ENCODE results near the gene PTPRM. TPM values are rescaled to one million over a fixed set of nuclear protein-coding genes. Genes with fewer than 3 reads are reported as not detected.

Gene PTPRM
- total and polyA plus RNA-seq, 2 donors (not counting 3 experiments of a cell fraction or from before 2014, with no cell fraction given) = 37.4 to 43.7 TPM

DNA sequence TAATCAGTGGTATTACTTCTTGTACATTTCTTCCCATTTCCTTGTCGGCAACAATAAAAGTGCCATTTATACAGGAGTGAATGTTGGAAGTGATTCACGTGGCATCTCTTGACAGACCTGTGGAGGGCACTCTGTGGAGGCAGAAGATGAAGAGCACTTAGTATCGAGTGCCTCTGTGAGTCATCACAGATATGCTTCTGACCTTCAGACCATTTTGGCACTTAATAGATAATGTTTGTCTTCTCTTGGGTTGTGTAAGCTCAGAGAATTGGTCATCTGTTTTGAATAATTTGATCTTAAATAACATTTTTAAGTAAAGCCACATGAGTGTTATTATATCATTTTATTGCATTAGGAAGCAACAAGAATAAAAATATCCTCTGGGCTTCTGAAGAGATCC lies 305.5 kb downstream of the PTPRM start:
- DNase-seq (ENCODE audit: low read depth, low spot score) (peak; percentile 54), FAIRE-seq (peak; percentile 62)
- BruUV-seq (replicated peaks) = no TSS peak
- POLR2A ChIA-PET = no interaction called here
- intact Hi-C loops (cut with micrococcal nuclease) (loop anchor here (1.0 kb wide), 1 partner anchor 517 kb away; no protein-coding TSS in a partner anchor), dilution Hi-C loops (cut with MboI; ENCODE audit: extremely low pct_ligation_motif_present, low sequenced_read_pairs) (no loop called here)
- CTCF ChIA-PET = interaction anchor here (0.9 to 2.1 kb wide), 2 partner anchors 10 to 83 kb away, joined by 3 to 7 read pairs; no protein-coding TSS in a partner anchor
- no peaks in the 10 kb centered on the region for H3K79me2 ChIP-seq (ENCODE audit: control insufficient read depth, insufficient read depth, low read length)
- TF ChIP-seq, protein P1, sequence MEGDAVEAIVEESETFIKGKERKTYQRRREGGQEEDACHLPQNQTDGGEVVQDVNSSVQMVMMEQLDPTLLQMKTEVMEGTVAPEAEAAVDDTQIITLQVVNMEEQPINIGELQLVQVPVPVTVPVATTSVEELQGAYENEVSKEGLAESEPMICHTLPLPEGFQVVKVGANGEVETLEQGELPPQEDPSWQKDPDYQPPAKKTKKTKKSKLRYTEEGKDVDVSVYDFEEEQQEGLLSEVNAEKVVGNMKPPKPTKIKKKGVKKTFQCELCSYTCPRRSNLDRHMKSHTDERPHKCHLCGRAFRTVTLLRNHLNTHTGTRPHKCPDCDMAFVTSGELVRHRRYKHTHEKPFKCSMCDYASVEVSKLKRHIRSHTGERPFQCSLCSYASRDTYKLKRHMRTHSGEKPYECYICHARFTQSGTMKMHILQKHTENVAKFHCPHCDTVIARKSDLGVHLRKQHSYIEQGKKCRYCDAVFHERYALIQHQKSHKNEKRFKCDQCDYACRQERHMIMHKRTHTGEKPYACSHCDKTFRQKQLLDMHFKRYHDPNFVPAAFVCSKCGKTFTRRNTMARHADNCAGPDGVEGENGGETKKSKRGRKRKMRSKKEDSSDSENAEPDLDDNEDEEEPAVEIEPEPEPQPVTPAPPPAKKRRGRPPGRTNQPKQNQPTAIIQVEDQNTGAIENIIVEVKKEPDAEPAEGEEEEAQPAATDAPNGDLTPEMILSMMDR (IDR thresholded peaks at IDR 0.05; ENCODE audit: extremely low read depth in 1 of 2, insufficient read depth in 1 of 2, low read depth in 1 of 2, low read length in 2 of 2) = peak in 1 of 2 donors; percentile 18
- TF ChIP-seq GATA2 (IDR thresholded peaks at IDR 0.05; ENCODE audit: insufficient read depth, insufficient read length, low read depth, low read length) (no peak), FOS (IDR thresholded peaks at IDR 0.05; ENCODE audit: borderline replicate concordance, insufficient read depth, low read length) (peak; percentile 56)
- H3K27ac ChIP-seq (ENCODE audit: insufficient read depth, low read depth, low read length) = no peak overlapping the region
- no peak overlapping the region for H3K4me3 ChIP-seq (replicated peaks in 1 of 3; ENCODE audit: insufficient read depth in 1 of 3, low read depth in 1 of 3, low read length in 3 of 3)
- no peak overlapping the region for H2AFZ ChIP-seq (ENCODE audit: low read depth, low read length)
- H4K20me1 ChIP-seq (replicated peaks; ENCODE audit: control insufficient read depth, extremely low read depth, insufficient read depth, low read length) = no peaks in the 10 kb centered on the region
- no peaks in the 10 kb centered on the region for H3K9me1 ChIP-seq (replicated peaks; ENCODE audit: control insufficient read depth, extremely low read depth, insufficient read depth, low read length)
- H3K27me3 ChIP-seq (ENCODE audit: control insufficient read depth in 2 of 2, insufficient read depth in 2 of 2, low read length in 2 of 2) = no peaks in the 10 kb centered on the region
- no peaks in the 10 kb centered on the region for H3K36me3 ChIP-seq (ENCODE audit: control insufficient read depth in 2 of 2, extremely low read depth in 1 of 2, insufficient read depth in 2 of 2, low read length in 2 of 2)
- no peaks in the 10 kb centered on the region for H3K9me3 ChIP-seq (replicated peaks; ENCODE audit: control insufficient read depth, insufficient read depth, low read length)
- H3K4me2 ChIP-seq (ENCODE audit: insufficient read depth, low read length) = no peak overlapping the region
- H3K9ac ChIP-seq (replicated peaks; ENCODE audit: extremely low read depth, insufficient read depth, low read length) = no peak overlapping the region
- H3K4me1 ChIP-seq (ENCODE audit: control insufficient read depth, extremely low read depth, insufficient read depth, low read length) = peaks cover under 1% of the 10 kb centered on the region

DNA sequence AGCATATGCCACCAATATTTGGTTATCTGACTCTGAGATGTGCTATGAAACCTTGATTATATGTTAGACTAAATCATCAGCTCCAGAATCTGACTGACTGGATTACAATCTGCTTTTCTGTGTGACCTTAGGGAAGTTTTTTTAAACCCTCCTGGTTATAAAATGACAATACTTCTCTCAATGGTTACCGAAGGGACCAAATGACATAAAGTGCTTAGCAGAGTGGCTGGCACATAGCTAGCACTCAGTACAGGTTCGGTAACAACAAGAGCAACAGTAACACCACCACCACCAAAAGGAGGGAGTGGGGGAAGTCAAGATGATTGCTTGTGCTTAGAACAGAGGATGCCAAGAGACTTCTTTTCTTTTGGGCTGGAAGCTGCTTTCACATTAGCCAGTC lies 306.2 kb downstream of the PTPRM start:
- dilution Hi-C loops (cut with MboI; ENCODE audit: extremely low pct_ligation_motif_present, low sequenced_read_pairs) = no loop called here
- intact Hi-C loops (cut with micrococcal nuclease) = no loop called here
- peaks cover 8% of the 10 kb centered on the region for H3K4me1 ChIP-seq (ENCODE audit: control insufficient read depth, extremely low read depth, insufficient read depth, low read length)
- H3K36me3 ChIP-seq (ENCODE audit: control insufficient read depth in 2 of 2, extremely low read depth in 1 of 2, insufficient read depth in 2 of 2, low read length in 2 of 2) = no peaks in the 10 kb centered on the region
- no peak overlapping the region for H3K4me2 ChIP-seq (ENCODE audit: insufficient read depth, low read length)
- FAIRE-seq (no peak), DNase-seq (ENCODE audit: low read depth, low spot score) (no peak)
- H3K79me2 ChIP-seq (ENCODE audit: control insufficient read depth, insufficient read depth, low read length) = no peaks in the 10 kb centered on the region
- H3K9me1 ChIP-seq (replicated peaks; ENCODE audit: control insufficient read depth, extremely low read depth, insufficient read depth, low read length) = no peaks in the 10 kb centered on the region
- ChIA-PET CTCF (interaction anchor here (0.9 to 2.1 kb wide), 2 partner anchors 10 to 84 kb away, joined by 3 to 7 read pairs; no protein-coding TSS in a partner anchor), POLR2A (no interaction called here)
- H3K9ac ChIP-seq (replicated peaks; ENCODE audit: extremely low read depth, insufficient read depth, low read length) = no peak overlapping the region
- BruUV-seq (replicated peaks) = no TSS peak
- H3K27me3 ChIP-seq (ENCODE audit: control insufficient read depth in 2 of 2, insufficient read depth in 2 of 2, low read length in 2 of 2) = no peaks in the 10 kb centered on the region
- H3K9me3 ChIP-seq (replicated peaks; ENCODE audit: control insufficient read depth, insufficient read depth, low read length) = no peaks in the 10 kb centered on the region
- H3K27ac ChIP-seq (ENCODE audit: insufficient read depth, low read depth, low read length) = no peak overlapping the region
- no peak overlapping the region for H2AFZ ChIP-seq (ENCODE audit: low read depth, low read length)
- no peaks in the 10 kb centered on the region for H4K20me1 ChIP-seq (replicated peaks; ENCODE audit: control insufficient read depth, extremely low read depth, insufficient read depth, low read length)
- no peak overlapping the region for H3K4me3 ChIP-seq (replicated peaks in 1 of 3; ENCODE audit: insufficient read depth in 1 of 3, low read depth in 1 of 3, low read length in 3 of 3)
- TF ChIP-seq POLR2A (IDR thresholded peaks at IDR 0.05; ENCODE audit: low read depth, low read length) (no peak), POLR2AphosphoS5 (IDR thresholded peaks at IDR 0.05; ENCODE audit: insufficient read depth, low read depth, low read length) (no peak), FOS (IDR thresholded peaks at IDR 0.05; ENCODE audit: borderline replicate concordance, insufficient read depth, low read length) (no peak), EZH2 (IDR thresholded peaks at IDR 0.05; ENCODE audit: borderline replicate concordance, low read depth, low read length, severe bottlenecking) (no peak), MYC (IDR thresholded peaks at IDR 0.05; ENCODE audit: low read depth, low read length) (no peak), JUN (IDR thresholded peaks at IDR 0.05; ENCODE audit: borderline replicate concordance, insufficient read depth, insufficient read length, low read depth) (no peak), GATA2 (IDR thresholded peaks at IDR 0.05; ENCODE audit: insufficient read depth, insufficient read length, low read depth, low read length) (no peak)
- TF ChIP-seq, protein P1 (IDR thresholded peaks at IDR 0.05; ENCODE audit: extremely low read depth in 1 of 2, insufficient read depth in 1 of 2, low read depth in 1 of 2, low read length in 2 of 2) = no peak
- TF ChIP-seq, protein P2, sequence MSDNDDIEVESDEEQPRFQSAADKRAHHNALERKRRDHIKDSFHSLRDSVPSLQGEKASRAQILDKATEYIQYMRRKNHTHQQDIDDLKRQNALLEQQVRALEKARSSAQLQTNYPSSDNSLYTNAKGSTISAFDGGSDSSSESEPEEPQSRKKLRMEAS (IDR thresholded peaks at IDR 0.05; ENCODE audit: insufficient read depth, insufficient read length) = no peak

All from endothelial cell of umbilical vein (primary cell).